Hair follicle dermal papilla cell (primary cell): ENCODE data around the gene HACD3. TPM values are rescaled to one million over a fixed set of nuclear protein-coding genes. Genes with fewer than 3 reads are reported as not detected.
A peak's percentile ranks its signal among the peaks of the same experiment; 100 is the strongest.

Source experiments
- small RNA-seq: library from RNA; depleted of rRNA; stranded (forward); fragments of <200 nt; gene quantifications from one replicate; pipeline ENCODE3, GENCODE V24; 2012
- total RNA-seq: library from RNA; depleted of rRNA; stranded (reverse); fragments of >200 nt; gene quantifications from 2 replicates; pipeline ENCODE4 v1.2.3, GENCODE V29; 2012

Gene HACD3
- total RNA-seq: 79.9 and 81.9 TPM in 2 replicates

DNA sequence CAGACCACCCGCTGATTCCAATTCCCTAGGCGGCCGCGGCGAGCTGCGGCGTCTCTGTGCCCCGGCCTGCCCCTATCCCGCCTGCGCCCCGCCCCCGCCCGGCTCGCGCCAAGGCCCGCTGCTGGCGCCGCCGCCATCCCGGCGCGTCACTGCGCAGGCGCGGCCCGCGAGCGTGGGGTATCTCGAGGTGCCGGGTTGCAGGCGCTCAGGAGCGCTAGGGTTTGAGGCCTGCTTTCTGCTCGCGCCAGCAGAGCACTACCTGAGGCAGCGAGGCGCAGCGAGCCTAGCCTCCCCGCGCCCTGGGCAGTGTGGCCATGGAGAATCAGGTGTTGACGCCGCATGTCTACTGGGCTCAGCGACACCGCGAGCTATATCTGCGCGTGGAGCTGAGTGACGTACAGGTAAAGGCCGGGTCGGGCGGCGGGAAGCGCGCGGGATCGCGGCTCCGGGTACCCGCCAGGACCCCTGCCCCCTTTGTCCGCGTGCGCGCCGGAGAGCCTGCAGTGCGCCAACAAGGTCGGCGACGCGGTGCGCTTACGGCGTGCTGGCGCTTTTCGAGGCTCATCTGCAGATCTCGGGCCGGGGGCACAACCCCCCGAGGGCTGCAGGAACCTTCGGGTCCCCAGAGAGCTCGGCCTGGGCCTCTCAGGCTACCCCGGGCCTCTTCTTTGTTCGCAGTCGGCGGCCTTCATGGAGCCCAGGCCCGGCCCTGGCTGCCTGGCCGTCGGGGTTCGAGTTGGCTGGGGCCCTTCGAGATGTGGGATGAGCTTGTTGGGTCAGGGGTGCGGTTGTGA is at the start of gene HACD3:
Gene HACD3 (plus strand): TSS at position 146 of the 794 bp plus-strand sequence. CDS start 169 bp downstream, at position 315.

GRCh38 chr15:65516997-65517865 is 13.0 kb upstream of the HACD3 start, which contains the start of gene DPP8:
TSS of gene DPP8 (minus strand) at chr15:65517689. CDS start at chr15:65512553, 5,136 bp downstream.

DNA sequence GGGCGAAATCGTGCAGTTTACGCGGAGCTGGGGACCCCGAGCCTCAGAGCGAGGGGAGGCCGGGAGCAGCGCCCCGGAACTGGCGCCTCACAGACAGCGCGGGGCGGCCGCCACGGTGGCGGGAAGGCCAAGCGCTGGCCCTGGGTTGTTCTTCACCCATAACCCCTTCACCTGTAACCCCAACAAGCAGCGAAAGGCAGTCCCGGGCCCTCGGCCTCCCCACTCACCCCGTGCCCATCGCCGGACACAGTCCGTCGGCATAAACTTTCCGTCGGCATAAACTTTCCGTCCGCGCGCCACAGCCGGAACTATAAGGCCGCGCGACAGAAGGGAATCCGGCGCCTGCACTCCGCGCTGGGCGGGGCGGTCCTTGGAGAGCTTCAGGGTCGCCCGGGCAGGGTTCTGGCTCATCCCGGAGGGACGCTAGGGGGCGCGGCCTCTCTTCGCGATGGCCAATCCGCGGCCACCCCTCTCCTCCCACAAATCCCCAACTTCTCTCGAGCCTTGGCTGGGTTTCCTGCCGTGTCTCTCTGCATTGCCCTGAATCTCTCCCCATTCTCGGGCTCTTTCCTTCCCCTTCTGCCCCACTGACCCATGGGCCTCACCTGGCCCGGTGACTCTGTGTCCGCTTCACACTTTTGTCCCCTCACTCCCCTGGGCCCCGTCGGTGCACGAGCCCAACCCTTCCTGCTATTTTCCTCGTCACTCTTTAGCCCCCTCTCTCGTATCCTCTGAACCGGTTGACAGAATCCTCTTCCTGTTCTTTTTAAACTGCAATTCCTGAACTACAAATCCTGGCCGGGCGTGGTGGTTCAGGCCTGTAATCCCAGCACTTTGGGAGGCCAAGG is 80.8 kb downstream of the HACD3 start, which contains the start of gene INTS14:
Gene INTS14 (minus strand): TSS at position 261 of the 848 bp plus-strand sequence. CDS start 3,751 bp downstream, outside the sequence.

DNA sequence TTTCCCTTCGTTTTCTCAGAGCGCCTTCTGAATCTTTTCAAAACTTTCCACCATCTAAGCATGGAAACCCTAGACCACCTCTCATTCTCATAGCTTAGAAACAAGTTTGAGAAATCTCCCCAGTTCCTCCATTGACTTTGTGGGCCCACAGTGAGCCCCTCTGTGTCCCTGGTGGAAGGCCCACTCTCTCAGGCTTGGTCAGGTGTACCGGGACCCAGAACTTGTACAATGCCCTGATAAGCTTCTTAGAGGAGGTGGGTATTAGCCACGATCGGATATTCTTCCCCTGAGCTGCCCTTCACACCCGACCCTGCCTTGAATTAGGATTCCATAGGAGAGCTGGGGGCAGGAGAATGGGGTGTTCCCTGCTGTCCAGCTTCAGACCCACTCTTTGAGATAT is 91.4 kb downstream of the HACD3 start, which contains the start of gene SLC24A1:
Gene SLC24A1 (plus strand): TSS at position 301 of the 400 bp plus-strand sequence. CDS start 2,143 bp downstream, outside the sequence.

Small RNA genes within 50 kb of the gene (small RNA-seq; reads per million reads assigned to genes)
- gene RF00019: not detected
- gene RNU6-19P: 0.71 reads per million, percentile 8 among the genes with 10 or more reads in this experiment

Other genes with a start within 250 kb of the HACD3 start
- 5.4 and 6.3 TPM in 2 replicates for gene PARP16, start 243.6 kb upstream of the HACD3 start, total RNA-seq
- gene RNU5A-1, start 234.4 kb upstream of the HACD3 start, total RNA-seq: not detected in 2 replicates
- not detected in 2 replicates for gene RNU5B-1, start 225.8 kb upstream of the HACD3 start, total RNA-seq
- gene IGDCC3, start 152.5 kb upstream of the HACD3 start, total RNA-seq: under 0.01 and 0.16 TPM in 2 replicates
- 37.2 and 52.6 TPM in 2 replicates for gene IGDCC4, start 107.5 kb upstream of the HACD3 start, total RNA-seq
- gene DPP8, start 12.8 kb upstream of the HACD3 start, total RNA-seq: 42.4 and 48.5 TPM in 2 replicates
- gene INTS14, start 80.7 kb downstream of the HACD3 start, total RNA-seq: 34.9 and 36.5 TPM in 2 replicates
- gene SLC24A1, start 91.5 kb downstream of the HACD3 start, total RNA-seq: 9.2 and 10.2 TPM in 2 replicates